H1 (cell line): Measurements from ENCODE around the gene MED13. TPM values are rescaled to one million over a fixed set of nuclear protein-coding genes. Genes with fewer than 3 reads are reported as not detected.

ENCODE experiments used
- BRCA1 ChIP-seq: IDR thresholded peaks from 2 replicates; pipeline ENCODE4 v1.6.1; 2012; ENCODE audit warnings: low read depth, low read length, improper control_type of control experiment
- JUND ChIP-seq: IDR thresholded peaks from 2 replicates; pipeline ENCODE4 v1.6.1; 2011; ENCODE audit warnings: mild to moderate bottlenecking, improper control_type of control experiment, low read length
- SP2 ChIP-seq: IDR thresholded peaks from 2 replicates; pipeline ENCODE4 v1.6.1; 2012; ENCODE audit warnings: mild to moderate bottlenecking, low read length, inconsistent platforms
- polyA plus RNA-seq, 7 experiments: library from polyadenylated mRNA; depleted of rRNA in 3 of 7; stranded (reverse) in 5 of 7; unstranded in 2 of 7; fragments of >200 nt in 5 of 7; fragments of 200-250 nt in 2 of 7; gene quantifications; 1 replicate in 5 of 7; 2 replicates in 1 of 7; 4 replicates in 1 of 7; pipeline versions ENCODE4 v1.2.1 to v1.2.3, GENCODE V29; 2011 to 2013; ENCODE audit warnings: missing spikeins in 2 of 7, mixed read lengths in 2 of 7
- total RNA-seq: library from RNA; stranded (reverse); fragmentation: NEBNext Ultra II Directional; extraction: Animal tissue kit (Norgen Biotek cat#: 25700); gene quantifications from 2 replicates; pipeline ENCODE4 v1.2.1, GENCODE V29; 2021

The MED13 gene
- total and polyA plus RNA-seq, 2 of the 8 experiments (the other 6 are each of a cell fraction or from before 2014, with no cell fraction given) = 11.3 to 44.8 TPM

- no peak for TF ChIP-seq SP2
- no peak for TF ChIP-seq BRCA1
- TF ChIP-seq JUND = no peak
- TF ChIP-seq, all 59 proteins: peak for 0
These were observed 84.5 kb downstream of the MED13 start (continued) for GRCh38 chr17:61980535-61980934.
